ENCODE results near the gene HOXA13.

The HOXA13 gene

GRCh38 chr7:27148031-27148755 is 51.7 kb downstream of the HOXA13 start:
- Histone ChIP-seq H3K4ac (ENCODE audit: low read depth, low read length) (no peak overlapping the region), H3K4me1 (ENCODE audit: control insufficient read depth in 1 of 2, insufficient read depth in 2 of 2, low read length in 2 of 2) (peaks cover under 1 to 7% of the 10 kb centered on the region in 2 experiments), H3K14ac (ENCODE audit: low read length) (no peak overlapping the region), H3K36me3 (ENCODE audit: control insufficient read depth in 1 of 2, insufficient read depth in 2 of 2, low read length in 2 of 2) (no peaks in the 10 kb centered on the region), H4K8ac (ENCODE audit: low read depth, low read length) (no peak overlapping the region), H3K23ac (ENCODE audit: low read length) (no peak overlapping the region), H3K4me3 (ENCODE audit: low read depth, low read length) (no peak overlapping the region), H3K9me3 (ENCODE audit: insufficient read depth, low read depth, low read length) (peaks cover 44% of the 10 kb centered on the region), H3K79me1 (ENCODE audit: low read length) (no peaks in the 10 kb centered on the region), H3K27ac (ENCODE audit: low read depth, low read length) (no peak overlapping the region), H2AFZ (ENCODE audit: insufficient read depth, low read length, poor library complexity) (no peak overlapping the region), H3K4me2 (ENCODE audit: low read length) (no peak overlapping the region), H3K79me2 (ENCODE audit: control insufficient read depth, insufficient read depth, low read length, poor library complexity) (no peaks in the 10 kb centered on the region), H3K9ac (ENCODE audit: low read length) (no peak overlapping the region), H2BK120ac (ENCODE audit: insufficient read depth, low read length, poor library complexity) (no peak overlapping the region), H4K12ac (ENCODE audit: low read depth, low read length) (no peak overlapping the region), H2BK12ac (ENCODE audit: low read length) (no peak overlapping the region), H3K27me3 (ENCODE audit: insufficient read depth, low read length) (peaks cover 90% of the 10 kb centered on the region), H2AK5ac (ENCODE audit: low read length) (no peak overlapping the region), H3K18ac (ENCODE audit: low read length) (no peak overlapping the region), H2BK5ac (ENCODE audit: low read depth, low read length, poor library complexity) (no peak overlapping the region), H4K91ac (ENCODE audit: low read depth, low read length) (no peak overlapping the region)
- WGBS (ENCODE audit: extremely low coverage, insufficient coverage, insufficient read length) = no CpG with 5 or more reads among the region's 28 CpGs
- no peak for DNase-seq

- Histone ChIP-seq H4K12ac (ENCODE audit: low read depth, low read length) (no peak within 1 kb of the TSS), H3K4ac (ENCODE audit: low read depth, low read length) (no peak within 1 kb of the TSS), H3K14ac (ENCODE audit: low read length) (no peak within 1 kb of the TSS), H4K91ac (ENCODE audit: low read depth, low read length) (no peak within 1 kb of the TSS), H3K4me3 (ENCODE audit: low read depth, low read length) (no peak within 1 kb of the TSS), H2BK5ac (ENCODE audit: low read depth, low read length, poor library complexity) (no peak within 1 kb of the TSS), H3K4me2 (ENCODE audit: low read length) (no peak within 1 kb of the TSS), H3K36me3 (ENCODE audit: control insufficient read depth in 1 of 2, insufficient read depth in 2 of 2, low read length in 2 of 2) (no peaks in the 10 kb centered on the region), H3K23ac (ENCODE audit: low read length) (no peak within 1 kb of the TSS), H3K9me3 (ENCODE audit: insufficient read depth, low read depth, low read length) (peaks cover 42% of the 10 kb centered on the region), H3K9ac (ENCODE audit: low read length) (no peak within 1 kb of the TSS), H3K27me3 (ENCODE audit: insufficient read depth, low read length) (peaks cover 90% of the 10 kb centered on the region), H3K27ac (ENCODE audit: low read depth, low read length) (no peak within 1 kb of the TSS), H3K18ac (ENCODE audit: low read length) (no peak within 1 kb of the TSS), H2AK5ac (ENCODE audit: low read length) (no peak within 1 kb of the TSS), H4K8ac (ENCODE audit: low read depth, low read length) (no peak within 1 kb of the TSS), H2BK120ac (ENCODE audit: insufficient read depth, low read length, poor library complexity) (no peak within 1 kb of the TSS), H2BK12ac (ENCODE audit: low read length) (no peak within 1 kb of the TSS), H2AFZ (ENCODE audit: insufficient read depth, low read length, poor library complexity) (no peak within 1 kb of the TSS), H3K4me1 (ENCODE audit: control insufficient read depth in 1 of 2, insufficient read depth in 2 of 2, low read length in 2 of 2) (peaks cover 3 to 11% of the 10 kb centered on the region in 2 experiments), H3K79me2 (ENCODE audit: control insufficient read depth, insufficient read depth, low read length, poor library complexity) (no peaks in the 10 kb centered on the region), H3K79me1 (ENCODE audit: low read length) (no peaks in the 10 kb centered on the region)
- WGBS (ENCODE audit: extremely low coverage, insufficient coverage, insufficient read length) = no CpG with 5 or more reads among the region's 63 CpGs
- no peak for DNase-seq
Measured at GRCh38 chr7:27147199-27148030, 52.5 kb downstream of the HOXA13 start, which contains the start of gene HOXA6. HOXA6 (minus strand) TSS chr7:27147774; CDS start chr7:27147749, 25 bp downstream.

GRCh38 chr7:27146491-27147198 is 53.2 kb downstream of the HOXA13 start:
- peaks cover 90% of the 10 kb centered on the region for H3K27me3 ChIP-seq (ENCODE audit: insufficient read depth, low read length)
- peaks cover 3 to 11% of the 10 kb centered on the region in 2 experiments for H3K4me1 ChIP-seq (ENCODE audit: control insufficient read depth in 1 of 2, insufficient read depth in 2 of 2, low read length in 2 of 2)
- no peak overlapping the region for H2BK5ac ChIP-seq (ENCODE audit: low read depth, low read length, poor library complexity)
- no peak overlapping the region for H4K12ac ChIP-seq (ENCODE audit: low read depth, low read length)
- no peak overlapping the region for H2AK5ac ChIP-seq (ENCODE audit: low read length)
- no peak overlapping the region for H4K8ac ChIP-seq (ENCODE audit: low read depth, low read length)
- H3K18ac ChIP-seq (ENCODE audit: low read length) = no peak overlapping the region
- no peak overlapping the region for H3K14ac ChIP-seq (ENCODE audit: low read length)
- no peak overlapping the region for H2BK120ac ChIP-seq (ENCODE audit: insufficient read depth, low read length, poor library complexity)
- WGBS (ENCODE audit: extremely low coverage, insufficient coverage, insufficient read length) = no CpG with 5 or more reads among the region's 5 CpGs
- no peak overlapping the region for H2BK12ac ChIP-seq (ENCODE audit: low read length)
- peaks cover 42% of the 10 kb centered on the region for H3K9me3 ChIP-seq (ENCODE audit: insufficient read depth, low read depth, low read length)
- no peak overlapping the region for H3K27ac ChIP-seq (ENCODE audit: low read depth, low read length)
- DNase-seq = no peak
- no peaks in the 10 kb centered on the region for H3K79me2 ChIP-seq (ENCODE audit: control insufficient read depth, insufficient read depth, low read length, poor library complexity)
- H2AFZ ChIP-seq (ENCODE audit: insufficient read depth, low read length, poor library complexity) = no peak overlapping the region
- H3K36me3 ChIP-seq (ENCODE audit: control insufficient read depth in 1 of 2, insufficient read depth in 2 of 2, low read length in 2 of 2) = no peaks in the 10 kb centered on the region
- no peaks in the 10 kb centered on the region for H3K79me1 ChIP-seq (ENCODE audit: low read length)
- no peak overlapping the region for H3K23ac ChIP-seq (ENCODE audit: low read length)
- H3K9ac ChIP-seq (ENCODE audit: low read length) = no peak overlapping the region
- no peak overlapping the region for H4K91ac ChIP-seq (ENCODE audit: low read depth, low read length)
- no peak overlapping the region for H3K4me2 ChIP-seq (ENCODE audit: low read length)
- no peak overlapping the region for H3K4me3 ChIP-seq (ENCODE audit: low read depth, low read length)
- H3K4ac ChIP-seq (ENCODE audit: low read depth, low read length) = no peak overlapping the region

- WGBS (ENCODE audit: extremely low coverage, insufficient coverage, insufficient read length) = no CpG with 5 or more reads among the region's 11 CpGs
- Histone ChIP-seq H3K27me3 (ENCODE audit: insufficient read depth, low read length) (peaks cover 90% of the 10 kb centered on the region), H3K4ac (ENCODE audit: low read depth, low read length) (no peak overlapping the region), H3K4me3 (ENCODE audit: low read depth, low read length) (no peak overlapping the region), H2BK12ac (ENCODE audit: low read length) (no peak overlapping the region), H4K8ac (ENCODE audit: low read depth, low read length) (no peak overlapping the region), H3K14ac (ENCODE audit: low read length) (no peak overlapping the region), H3K9ac (ENCODE audit: low read length) (no peak overlapping the region), H2AFZ (ENCODE audit: insufficient read depth, low read length, poor library complexity) (no peak overlapping the region), H3K36me3 (ENCODE audit: control insufficient read depth in 1 of 2, insufficient read depth in 2 of 2, low read length in 2 of 2) (no peaks in the 10 kb centered on the region), H3K79me2 (ENCODE audit: control insufficient read depth, insufficient read depth, low read length, poor library complexity) (no peaks in the 10 kb centered on the region), H4K91ac (ENCODE audit: low read depth, low read length) (no peak overlapping the region), H3K4me1 (ENCODE audit: control insufficient read depth in 1 of 2, insufficient read depth in 2 of 2, low read length in 2 of 2) (peaks cover 3 to 11% of the 10 kb centered on the region in 2 experiments), H4K12ac (ENCODE audit: low read depth, low read length) (no peak overlapping the region), H2BK5ac (ENCODE audit: low read depth, low read length, poor library complexity) (no peak overlapping the region), H2AK5ac (ENCODE audit: low read length) (no peak overlapping the region), H3K18ac (ENCODE audit: low read length) (no peak overlapping the region), H3K79me1 (ENCODE audit: low read length) (no peaks in the 10 kb centered on the region), H3K9me3 (ENCODE audit: insufficient read depth, low read depth, low read length) (peaks cover 42% of the 10 kb centered on the region), H3K27ac (ENCODE audit: low read depth, low read length) (no peak overlapping the region), H3K23ac (ENCODE audit: low read length) (no peak overlapping the region), H3K4me2 (ENCODE audit: low read length) (no peak overlapping the region), H2BK120ac (ENCODE audit: insufficient read depth, low read length, poor library complexity) (no peak overlapping the region)
- DNase-seq = no peak
Measured at GRCh38 chr7:27145914-27146412, 53.9 kb downstream of the HOXA13 start.
